ENCODE data around the gene PSEN1.
"Not testable (repeated sequence)": the region's sequence is repeated elsewhere in the genome, so short reads cannot be mapped to it uniquely, and the experiment has no call there.

Gene PSEN1

DNA sequence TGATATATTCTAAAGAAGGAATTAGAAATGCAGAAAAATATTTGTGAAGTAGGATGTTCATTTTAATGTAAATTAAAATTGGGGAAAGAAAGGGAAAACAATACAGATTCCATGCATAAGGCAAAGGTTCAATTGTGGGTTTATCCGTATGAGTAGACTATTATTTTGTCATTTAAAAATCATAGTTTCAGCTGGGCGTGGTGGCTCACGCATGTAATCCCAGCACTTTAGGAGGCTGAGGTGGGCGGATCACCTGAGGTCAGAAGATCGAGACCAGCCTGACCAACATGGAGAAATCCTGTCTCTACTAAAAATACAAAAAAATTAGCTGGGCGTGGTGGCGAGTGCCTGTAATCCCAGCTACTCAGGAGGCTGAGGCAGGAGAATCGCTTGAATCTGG lies 44.7 kb downstream of the PSEN1 start:
- not testable (repeated sequence) for H3K79me2 ChIP-seq (ENCODE audit: control insufficient read depth, insufficient read depth, low read length, poor library complexity); H3K4me3 ChIP-seq (ENCODE audit: low read depth, low read length); H3K4me1 ChIP-seq (ENCODE audit: control insufficient read depth in 1 of 2, insufficient read depth in 2 of 2, low read length in 2 of 2); H3K23ac ChIP-seq (ENCODE audit: low read length); H4K8ac ChIP-seq (ENCODE audit: low read depth, low read length); H2BK120ac ChIP-seq (ENCODE audit: insufficient read depth, low read length, poor library complexity); H4K12ac ChIP-seq (ENCODE audit: low read depth, low read length); H3K27ac ChIP-seq (ENCODE audit: low read depth, low read length); H2AFZ ChIP-seq (ENCODE audit: insufficient read depth, low read length, poor library complexity); H3K9me3 ChIP-seq (ENCODE audit: insufficient read depth, low read depth, low read length); H2BK5ac ChIP-seq (ENCODE audit: low read depth, low read length, poor library complexity); H4K91ac ChIP-seq (ENCODE audit: low read depth, low read length); H3K18ac ChIP-seq (ENCODE audit: low read length); H3K27me3 ChIP-seq (ENCODE audit: insufficient read depth, low read length); H3K4ac ChIP-seq (ENCODE audit: low read depth, low read length); DNase-seq; H3K9ac ChIP-seq (ENCODE audit: low read length); H2BK12ac ChIP-seq (ENCODE audit: low read length); H3K79me1 ChIP-seq (ENCODE audit: low read length); H3K14ac ChIP-seq (ENCODE audit: low read length); H2AK5ac ChIP-seq (ENCODE audit: low read length); H3K4me2 ChIP-seq (ENCODE audit: low read length)
- H3K36me3 ChIP-seq (ENCODE audit: control insufficient read depth in 1 of 2, insufficient read depth in 2 of 2, low read length in 2 of 2) = peaks cover 8 to 12% of the 10 kb centered on the region in 2 experiments
- WGBS (ENCODE audit: extremely low coverage, insufficient coverage, insufficient read length) = no CpG with 5 or more reads among the region's 8 CpGs

DNA sequence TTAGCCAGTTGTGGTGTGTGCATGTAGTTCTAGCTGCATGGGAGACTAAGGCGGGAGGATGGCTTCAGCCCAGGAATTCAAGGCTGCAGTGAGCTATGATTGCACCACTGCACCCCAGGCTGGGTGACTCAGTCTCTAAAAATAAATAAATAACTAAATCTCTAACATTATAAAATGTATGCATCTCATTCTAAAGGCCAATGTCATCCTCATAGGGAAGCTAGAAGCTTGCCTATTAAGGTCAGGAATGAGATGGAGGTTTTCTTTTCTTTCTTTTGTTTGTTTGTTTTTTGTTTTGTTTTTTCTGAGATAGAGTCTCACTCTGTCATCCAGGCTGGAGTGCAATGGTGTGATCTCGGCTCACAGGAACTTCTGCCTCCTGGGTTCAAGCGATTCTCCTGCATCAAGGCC lies 52.2 kb downstream of the PSEN1 start:
- Histone ChIP-seq H2AFZ (ENCODE audit: insufficient read depth, low read length, poor library complexity) (no peak overlapping the region), H3K18ac (ENCODE audit: low read length) (no peak overlapping the region), H3K23ac (ENCODE audit: low read length) (no peak overlapping the region), H3K4me1 (ENCODE audit: control insufficient read depth in 1 of 2, insufficient read depth in 2 of 2, low read length in 2 of 2) (no peaks in the 10 kb centered on the region), H3K4me3 (ENCODE audit: low read depth, low read length) (no peak overlapping the region), H2BK120ac (ENCODE audit: insufficient read depth, low read length, poor library complexity) (no peak overlapping the region), H3K27me3 (ENCODE audit: insufficient read depth, low read length) (no peaks in the 10 kb centered on the region), H3K9ac (ENCODE audit: low read length) (no peak overlapping the region), H2AK5ac (ENCODE audit: low read length) (no peak overlapping the region), H3K79me2 (ENCODE audit: control insufficient read depth, insufficient read depth, low read length, poor library complexity) (no peaks in the 10 kb centered on the region), H3K4me2 (ENCODE audit: low read length) (no peak overlapping the region), H3K36me3 (ENCODE audit: control insufficient read depth in 1 of 2, insufficient read depth in 2 of 2, low read length in 2 of 2) (peaks cover 14 to 23% of the 10 kb centered on the region in 2 experiments), H4K91ac (ENCODE audit: low read depth, low read length) (no peak overlapping the region), H3K9me3 (ENCODE audit: insufficient read depth, low read depth, low read length) (no peaks in the 10 kb centered on the region), H2BK12ac (ENCODE audit: low read length) (no peak overlapping the region), H3K27ac (ENCODE audit: low read depth, low read length) (no peak overlapping the region), H2BK5ac (ENCODE audit: low read depth, low read length, poor library complexity) (no peak overlapping the region), H4K12ac (ENCODE audit: low read depth, low read length) (no peak overlapping the region), H3K14ac (ENCODE audit: low read length) (no peak overlapping the region), H3K79me1 (ENCODE audit: low read length) (no peaks in the 10 kb centered on the region), H3K4ac (ENCODE audit: low read depth, low read length) (no peak overlapping the region), H4K8ac (ENCODE audit: low read depth, low read length) (no peak overlapping the region)
- no CpG with 5 or more reads among the region's 3 CpGs for WGBS (ENCODE audit: extremely low coverage, insufficient coverage, insufficient read length)
- peak; percentile 62 to 63 for DNase-seq

DNA sequence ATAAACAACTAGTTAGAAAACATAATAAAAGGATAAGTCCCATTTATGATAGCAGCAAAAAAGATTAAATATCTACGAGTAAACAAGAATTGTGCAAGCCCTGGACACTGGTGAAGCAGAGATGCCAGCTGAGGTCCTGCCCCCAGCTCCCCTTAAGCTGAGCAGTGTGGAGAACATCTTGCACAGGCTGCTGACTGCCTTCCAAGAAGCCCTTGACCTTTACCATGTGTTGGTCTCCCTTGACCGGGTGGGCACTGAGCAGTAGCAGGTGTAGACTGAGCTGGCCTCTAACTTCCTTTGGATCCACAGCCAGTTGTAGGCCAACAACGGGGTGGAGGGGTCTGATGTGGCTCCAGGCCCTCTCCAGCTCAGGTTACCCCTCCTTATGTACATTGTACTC lies 53.3 kb downstream of the PSEN1 start:
- H2BK5ac ChIP-seq (ENCODE audit: low read depth, low read length, poor library complexity) = no peak overlapping the region
- H3K27me3 ChIP-seq (ENCODE audit: insufficient read depth, low read length) = no peaks in the 10 kb centered on the region
- no peak overlapping the region for H2AK5ac ChIP-seq (ENCODE audit: low read length)
- H3K23ac ChIP-seq (ENCODE audit: low read length) = peak overlapping the region; percentile 95
- H4K12ac ChIP-seq (ENCODE audit: low read depth, low read length) = no peak overlapping the region
- no peaks in the 10 kb centered on the region for H3K79me1 ChIP-seq (ENCODE audit: low read length)
- H3K4me2 ChIP-seq (ENCODE audit: low read length) = no peak overlapping the region
- no peak overlapping the region for H4K91ac ChIP-seq (ENCODE audit: low read depth, low read length)
- no CpG with 5 or more reads among the region's 3 CpGs for WGBS (ENCODE audit: extremely low coverage, insufficient coverage, insufficient read length)
- H2BK12ac ChIP-seq (ENCODE audit: low read length) = no peak overlapping the region
- no peak overlapping the region for H3K27ac ChIP-seq (ENCODE audit: low read depth, low read length)
- H3K9ac ChIP-seq (ENCODE audit: low read length) = peak overlapping the region; percentile 45
- peaks cover 19 to 31% of the 10 kb centered on the region in 2 experiments for H3K36me3 ChIP-seq (ENCODE audit: control insufficient read depth in 1 of 2, insufficient read depth in 2 of 2, low read length in 2 of 2)
- no peaks in the 10 kb centered on the region for H3K9me3 ChIP-seq (ENCODE audit: insufficient read depth, low read depth, low read length)
- no peaks in the 10 kb centered on the region for H3K4me1 ChIP-seq (ENCODE audit: control insufficient read depth in 1 of 2, insufficient read depth in 2 of 2, low read length in 2 of 2)
- no peak overlapping the region for H3K18ac ChIP-seq (ENCODE audit: low read length)
- H4K8ac ChIP-seq (ENCODE audit: low read depth, low read length) = no peak overlapping the region
- no peak for DNase-seq
- peak overlapping the region; percentile 53 for H3K4me3 ChIP-seq (ENCODE audit: low read depth, low read length)
- no peak overlapping the region for H2BK120ac ChIP-seq (ENCODE audit: insufficient read depth, low read length, poor library complexity)
- no peak overlapping the region for H3K4ac ChIP-seq (ENCODE audit: low read depth, low read length)
- H2AFZ ChIP-seq (ENCODE audit: insufficient read depth, low read length, poor library complexity) = no peak overlapping the region
- H3K79me2 ChIP-seq (ENCODE audit: control insufficient read depth, insufficient read depth, low read length, poor library complexity) = no peaks in the 10 kb centered on the region
- H3K14ac ChIP-seq (ENCODE audit: low read length) = no peak overlapping the region

DNA sequence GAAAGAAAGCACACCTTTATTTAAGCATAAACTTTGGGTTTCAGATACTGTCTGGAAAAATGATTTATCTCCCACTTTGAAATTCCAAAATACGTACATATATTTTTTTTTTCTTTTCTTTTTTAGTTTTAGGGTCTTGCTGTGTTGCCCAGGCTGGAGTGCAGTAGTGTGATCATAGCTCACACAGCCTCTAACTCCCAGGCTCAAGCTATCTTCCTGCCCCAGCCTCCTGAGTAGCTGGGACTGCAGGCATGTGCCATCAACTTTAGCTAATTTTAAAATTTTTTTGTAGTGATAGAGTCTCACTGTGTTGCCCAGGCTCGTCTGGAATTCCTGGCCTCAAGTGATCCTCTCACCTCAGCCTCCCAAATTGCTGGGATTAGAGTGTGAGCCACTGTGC lies 55.1 kb downstream of the PSEN1 start:
- WGBS (ENCODE audit: extremely low coverage, insufficient coverage, insufficient read length) = no CpG with 5 or more reads among the region's 2 CpGs
- H3K23ac ChIP-seq (ENCODE audit: low read length) = no peak overlapping the region
- H4K8ac ChIP-seq (ENCODE audit: low read depth, low read length) = no peak overlapping the region

More for the DNA sequence above, 55.1 kb downstream of the PSEN1 start:
- Histone ChIP-seq H3K79me2 (ENCODE audit: control insufficient read depth, insufficient read depth, low read length, poor library complexity) (no peaks in the 10 kb centered on the region), H3K9ac (ENCODE audit: low read length) (no peak overlapping the region), H3K4me3 (ENCODE audit: low read depth, low read length) (no peak overlapping the region), H2AK5ac (ENCODE audit: low read length) (no peak overlapping the region), H4K91ac (ENCODE audit: low read depth, low read length) (no peak overlapping the region), H4K12ac (ENCODE audit: low read depth, low read length) (no peak overlapping the region), H2BK120ac (ENCODE audit: insufficient read depth, low read length, poor library complexity) (no peak overlapping the region), H2BK12ac (ENCODE audit: low read length) (no peak overlapping the region), H3K9me3 (ENCODE audit: insufficient read depth, low read depth, low read length) (no peaks in the 10 kb centered on the region), H2BK5ac (ENCODE audit: low read depth, low read length, poor library complexity) (no peak overlapping the region), H3K4me2 (ENCODE audit: low read length) (no peak overlapping the region), H3K18ac (ENCODE audit: low read length) (no peak overlapping the region), H3K14ac (ENCODE audit: low read length) (no peak overlapping the region), H2AFZ (ENCODE audit: insufficient read depth, low read length, poor library complexity) (no peak overlapping the region), H3K79me1 (ENCODE audit: low read length) (no peaks in the 10 kb centered on the region), H3K27me3 (ENCODE audit: insufficient read depth, low read length) (no peaks in the 10 kb centered on the region), H3K4ac (ENCODE audit: low read depth, low read length) (no peak overlapping the region), H3K4me1 (ENCODE audit: control insufficient read depth in 1 of 2, insufficient read depth in 2 of 2, low read length in 2 of 2) (no peaks in the 10 kb centered on the region), H3K27ac (ENCODE audit: low read depth, low read length) (no peak overlapping the region), H3K36me3 (ENCODE audit: control insufficient read depth in 1 of 2, insufficient read depth in 2 of 2, low read length in 2 of 2) (peaks cover 18 to 31% of the 10 kb centered on the region in 2 experiments)
- DNase-seq = peak; percentile 50 to 70

Measured in trophoblast cell (in vitro differentiated cells and primary cell).